Measurements from ENCODE around the gene EP300.
"Not testable (repeated sequence)": the region's sequence is repeated elsewhere in the genome, so short reads cannot be mapped to it uniquely, and the experiment has no call there.

EP300 gene

GRCh38 chr22:41092023-41092817 lies at the start of gene EP300:
Gene EP300, plus strand, starts transcription at chr22:41092592. Its CDS starts 413 bp downstream, at chr22:41093005.
- peak; percentile 86 for DNase-seq

- DNase-seq = no peak
Observed at GRCh38 chr22:41043722-41044121, 48.7 kb upstream of the EP300 start.

GRCh38 chr22:41045575-41045974 lies 46.8 kb upstream of the EP300 start:
- DNase-seq = not testable (repeated sequence)

- no peak for DNase-seq
Observed at GRCh38 chr22:41047801-41048211, 44.6 kb upstream of the EP300 start.

- not testable (repeated sequence) for DNase-seq
Observed at GRCh38 chr22:41048345-41048744, 44.0 kb upstream of the EP300 start.

- no peak for DNase-seq
Observed at GRCh38 chr22:41048791-41049717, 43.3 kb upstream of the EP300 start.

DNA sequence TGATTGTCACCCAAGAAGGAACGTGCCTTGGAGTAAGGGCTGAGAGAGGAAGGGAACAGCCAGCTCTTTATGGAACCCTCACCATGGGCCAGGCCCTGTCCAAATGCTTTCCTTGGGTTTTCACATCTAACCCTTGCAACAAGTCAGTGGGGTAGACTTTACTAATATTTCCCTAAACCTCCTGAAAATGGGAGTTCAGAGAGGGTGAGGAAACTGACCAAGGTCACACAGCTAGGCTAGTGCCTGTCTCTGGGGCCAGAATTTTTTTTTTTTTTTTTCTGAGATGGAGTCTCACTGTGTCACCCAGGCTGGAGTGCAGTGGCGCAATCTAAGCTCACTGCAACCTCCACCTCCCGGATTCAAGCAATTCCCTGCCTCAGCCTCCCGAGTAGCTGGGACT lies 42.6 kb upstream of the EP300 start:
- DNase-seq = not testable (repeated sequence)

- no peak for DNase-seq
Observed at GRCh38 chr22:41050883-41051282, 41.5 kb upstream of the EP300 start.

DNA sequence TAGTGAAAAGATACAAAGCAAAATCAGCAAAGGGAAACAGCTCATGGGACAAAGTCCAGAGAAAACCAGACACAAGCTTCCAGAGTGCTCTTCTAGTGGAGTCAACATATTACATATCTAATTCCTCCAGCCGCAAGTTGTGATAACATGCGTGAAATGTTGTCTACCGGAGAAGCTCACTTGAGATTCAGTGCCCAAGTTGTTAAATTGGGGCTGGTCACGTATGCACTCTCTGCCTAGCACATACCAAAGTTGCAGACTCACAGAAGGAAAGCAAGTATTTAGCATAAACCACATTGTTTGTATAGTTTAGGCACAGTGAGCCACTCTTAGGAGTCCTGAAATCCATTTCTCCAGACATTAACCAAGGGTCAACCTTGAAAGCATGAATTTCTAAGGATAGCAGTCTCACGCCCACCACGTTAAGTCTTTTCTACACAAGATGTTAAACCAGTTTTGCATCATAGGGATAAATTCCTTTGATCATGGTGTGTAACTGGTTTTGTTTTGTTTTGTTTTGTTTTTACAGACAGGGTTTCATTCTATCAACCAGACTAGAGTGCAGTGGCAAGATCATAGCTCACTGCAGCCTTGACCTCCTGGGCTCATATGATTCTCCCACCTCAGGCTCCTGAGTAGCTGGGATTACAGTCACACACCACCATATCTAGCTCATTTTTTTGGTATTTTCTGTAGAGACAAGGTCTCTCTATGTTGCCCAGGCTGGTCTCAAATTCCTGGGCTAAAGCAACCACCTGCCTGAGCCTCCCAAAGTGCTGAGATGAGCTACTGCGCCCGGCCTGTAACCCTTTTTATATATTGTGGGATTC lies 39.5 kb upstream of the EP300 start:
- DNase-seq = no peak

GRCh38 chr22:41057076-41057475 lies 35.3 kb upstream of the EP300 start:
- DNase-seq = no peak

GRCh38 chr22:41062146-41062545 lies 30.2 kb upstream of the EP300 start:
- DNase-seq = no peak

DNA sequence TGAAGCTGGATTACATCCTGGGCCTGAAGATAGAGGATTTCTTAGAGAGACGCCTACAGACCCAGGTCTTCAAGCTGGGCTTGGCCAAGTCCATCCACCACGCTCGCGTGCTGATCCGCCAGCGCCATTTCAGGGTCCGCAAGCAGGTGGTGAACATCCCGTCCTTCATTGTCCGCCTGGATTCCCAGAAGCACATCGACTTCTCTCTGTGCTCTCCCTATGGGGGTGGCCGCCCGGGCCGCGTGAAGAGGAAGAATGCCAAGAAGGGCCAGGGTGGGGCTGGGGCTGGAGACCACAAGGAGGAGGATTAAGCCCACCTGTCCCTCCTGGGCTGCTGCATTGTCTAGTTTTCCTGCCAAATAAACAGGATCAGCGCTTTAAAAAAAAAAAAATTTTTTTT lies 28.1 kb upstream of the EP300 start:
- DNase-seq = not testable (repeated sequence)

GRCh38 chr22:41066341-41066740 lies 26.1 kb upstream of the EP300 start:
- not testable (repeated sequence) for DNase-seq

DNA sequence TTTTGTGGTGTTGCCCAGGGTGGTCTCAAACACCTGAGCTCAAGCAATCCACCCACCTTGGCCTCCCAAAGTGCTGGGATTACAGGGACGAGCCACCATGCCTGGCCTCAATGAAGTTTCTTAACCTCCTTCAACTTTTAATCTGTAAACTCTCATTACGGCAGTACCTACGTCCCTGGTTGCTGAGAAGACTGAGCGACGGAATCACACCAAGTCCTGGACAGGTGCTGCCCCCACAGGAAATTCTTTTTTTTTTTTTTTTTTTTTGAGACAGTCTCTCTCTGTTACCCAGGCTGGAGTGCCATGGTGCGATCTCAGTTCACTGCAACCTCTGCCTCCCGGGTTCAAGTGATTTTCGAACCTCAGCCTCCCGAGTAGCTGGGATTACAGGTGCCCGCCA lies 24.4 kb upstream of the EP300 start:
- DNase-seq = not testable (repeated sequence)

- no peak for DNase-seq
Observed at GRCh38 chr22:41070665-41071331, 21.6 kb upstream of the EP300 start.

GRCh38 chr22:41074061-41074460 lies 18.3 kb upstream of the EP300 start:
- DNase-seq = no peak

DNA sequence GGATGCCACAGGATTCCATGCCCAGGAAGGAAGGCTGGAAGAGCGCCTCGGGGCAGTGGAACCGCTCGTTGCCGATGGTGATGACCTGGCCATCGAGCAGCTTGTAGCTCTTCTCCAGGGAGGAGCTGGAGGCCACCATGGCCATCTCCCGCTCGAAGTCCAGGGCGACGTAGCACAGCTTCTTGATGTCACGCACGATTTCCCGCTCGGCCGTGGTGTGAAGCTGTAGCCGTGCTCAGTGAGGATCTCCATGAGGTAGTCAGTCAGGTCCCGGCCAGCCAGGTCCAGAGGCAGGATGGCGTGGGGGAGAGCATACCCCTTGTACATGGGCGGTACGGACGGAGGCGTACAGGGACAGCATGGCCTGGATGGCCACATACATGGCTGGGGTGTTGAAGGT lies 17.9 kb upstream of the EP300 start:
- DNase-seq = no peak

- no peak for DNase-seq
Observed at GRCh38 chr22:41074941-41075710, 17.3 kb upstream of the EP300 start.

DNA sequence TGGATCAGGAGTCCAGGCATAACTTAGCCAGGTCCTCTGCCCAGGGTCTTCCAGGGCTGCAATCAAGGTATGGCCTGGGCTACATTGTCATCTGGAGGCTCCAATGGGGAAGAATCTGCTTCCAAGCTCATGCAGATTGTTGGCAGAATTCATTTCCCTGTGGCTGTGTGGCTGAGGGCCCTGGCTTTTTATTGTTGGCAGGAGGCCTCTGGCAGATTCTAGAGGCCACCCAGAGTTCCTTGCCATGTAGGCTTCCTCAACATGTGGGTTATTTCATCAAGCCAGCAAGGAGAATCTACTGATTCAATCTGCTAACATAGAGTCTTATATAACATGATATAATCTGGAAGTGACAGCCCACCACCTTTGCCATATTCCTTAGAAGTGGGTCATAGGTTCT lies 16.4 kb upstream of the EP300 start:
- DNase-seq = no peak

DNA sequence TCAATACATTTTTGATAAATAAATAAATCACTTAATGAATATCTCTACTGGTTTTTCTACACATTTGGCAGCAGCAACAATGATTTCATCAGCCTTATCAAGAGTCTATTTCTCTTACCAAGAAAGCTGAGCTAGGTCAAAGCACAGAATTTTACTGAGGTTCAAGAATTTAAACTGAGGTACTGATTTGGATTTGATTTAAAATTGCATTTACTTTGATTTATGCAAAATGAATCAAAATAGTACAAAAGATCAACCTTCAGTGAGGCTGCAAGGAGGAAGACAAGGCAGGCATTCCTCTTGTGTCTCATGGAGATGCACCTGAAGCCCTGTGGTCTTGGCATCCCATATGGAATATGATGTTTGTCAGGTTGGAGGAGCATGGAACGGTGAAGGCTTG lies 15.5 kb upstream of the EP300 start:
- DNase-seq = no peak

- DNase-seq = no peak
Observed at GRCh38 chr22:41078931-41079330, 13.5 kb upstream of the EP300 start.

DNA sequence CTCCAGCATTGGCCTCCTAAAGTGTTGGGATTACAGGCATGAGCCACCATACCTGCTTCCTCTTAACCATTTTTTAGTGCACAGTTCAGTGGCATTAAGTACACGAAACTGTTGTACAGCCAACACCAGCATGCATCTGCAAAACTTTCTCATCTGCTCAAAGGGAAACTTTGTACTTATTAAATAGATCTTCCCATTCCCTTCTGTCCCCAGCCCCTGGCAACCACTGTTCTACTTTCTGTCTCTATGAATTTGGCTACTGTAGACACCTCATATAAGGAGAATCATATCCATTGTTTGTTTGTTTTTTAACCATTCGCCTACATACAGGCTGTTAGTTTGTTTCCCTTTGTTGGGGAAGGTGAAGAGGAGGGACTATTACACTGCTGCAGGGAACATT lies 6.5 kb upstream of the EP300 start:
- DNase-seq = no peak

Data from activated T-cell treated with anti-CD3 and anti-CD28 coated beads, Interleukin-2, amount 50 U/mL, for 1 hour (primary cell).